Measurements from ENCODE around the gene RAB35.

The RAB35 gene

DNA sequence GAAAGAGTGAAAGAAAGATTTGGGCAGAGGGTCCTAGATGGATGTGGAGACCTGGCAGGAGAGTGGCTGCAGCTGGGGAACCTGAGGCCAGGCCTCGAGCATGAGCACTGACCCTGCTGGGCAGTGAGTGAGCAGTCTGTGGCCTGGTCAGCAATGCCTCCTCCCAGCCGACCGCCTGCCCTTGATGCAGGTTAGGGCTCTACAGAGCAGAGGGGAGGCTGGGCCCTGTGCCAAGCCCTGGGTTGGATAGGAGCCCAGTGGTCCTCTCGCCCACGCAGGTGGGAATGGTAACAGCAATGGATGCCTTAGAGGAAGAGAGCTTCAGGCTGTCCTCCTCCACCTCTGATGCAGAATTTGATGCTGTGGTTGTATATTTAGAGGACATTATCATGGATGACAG, 59.8 kb downstream of the RAB35 start:
- no peak for TF ChIP-seq GABPA (IDR thresholded peaks at IDR 0.05; ENCODE audit: low read depth)
- TF ChIP-seq, protein P1, sequence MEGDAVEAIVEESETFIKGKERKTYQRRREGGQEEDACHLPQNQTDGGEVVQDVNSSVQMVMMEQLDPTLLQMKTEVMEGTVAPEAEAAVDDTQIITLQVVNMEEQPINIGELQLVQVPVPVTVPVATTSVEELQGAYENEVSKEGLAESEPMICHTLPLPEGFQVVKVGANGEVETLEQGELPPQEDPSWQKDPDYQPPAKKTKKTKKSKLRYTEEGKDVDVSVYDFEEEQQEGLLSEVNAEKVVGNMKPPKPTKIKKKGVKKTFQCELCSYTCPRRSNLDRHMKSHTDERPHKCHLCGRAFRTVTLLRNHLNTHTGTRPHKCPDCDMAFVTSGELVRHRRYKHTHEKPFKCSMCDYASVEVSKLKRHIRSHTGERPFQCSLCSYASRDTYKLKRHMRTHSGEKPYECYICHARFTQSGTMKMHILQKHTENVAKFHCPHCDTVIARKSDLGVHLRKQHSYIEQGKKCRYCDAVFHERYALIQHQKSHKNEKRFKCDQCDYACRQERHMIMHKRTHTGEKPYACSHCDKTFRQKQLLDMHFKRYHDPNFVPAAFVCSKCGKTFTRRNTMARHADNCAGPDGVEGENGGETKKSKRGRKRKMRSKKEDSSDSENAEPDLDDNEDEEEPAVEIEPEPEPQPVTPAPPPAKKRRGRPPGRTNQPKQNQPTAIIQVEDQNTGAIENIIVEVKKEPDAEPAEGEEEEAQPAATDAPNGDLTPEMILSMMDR (IDR thresholded peaks at IDR 0.05; ENCODE audit: insufficient read depth, low read length): no peak
- no peak for TF ChIP-seq SPI1 (IDR thresholded peaks at IDR 0.05; ENCODE audit: borderline replicate concordance, low read depth)
- no peak for TF ChIP-seq POLR2AphosphoS5 (IDR thresholded peaks at IDR 0.05; ENCODE audit: low read depth)
- TF ChIP-seq, protein P2, sequence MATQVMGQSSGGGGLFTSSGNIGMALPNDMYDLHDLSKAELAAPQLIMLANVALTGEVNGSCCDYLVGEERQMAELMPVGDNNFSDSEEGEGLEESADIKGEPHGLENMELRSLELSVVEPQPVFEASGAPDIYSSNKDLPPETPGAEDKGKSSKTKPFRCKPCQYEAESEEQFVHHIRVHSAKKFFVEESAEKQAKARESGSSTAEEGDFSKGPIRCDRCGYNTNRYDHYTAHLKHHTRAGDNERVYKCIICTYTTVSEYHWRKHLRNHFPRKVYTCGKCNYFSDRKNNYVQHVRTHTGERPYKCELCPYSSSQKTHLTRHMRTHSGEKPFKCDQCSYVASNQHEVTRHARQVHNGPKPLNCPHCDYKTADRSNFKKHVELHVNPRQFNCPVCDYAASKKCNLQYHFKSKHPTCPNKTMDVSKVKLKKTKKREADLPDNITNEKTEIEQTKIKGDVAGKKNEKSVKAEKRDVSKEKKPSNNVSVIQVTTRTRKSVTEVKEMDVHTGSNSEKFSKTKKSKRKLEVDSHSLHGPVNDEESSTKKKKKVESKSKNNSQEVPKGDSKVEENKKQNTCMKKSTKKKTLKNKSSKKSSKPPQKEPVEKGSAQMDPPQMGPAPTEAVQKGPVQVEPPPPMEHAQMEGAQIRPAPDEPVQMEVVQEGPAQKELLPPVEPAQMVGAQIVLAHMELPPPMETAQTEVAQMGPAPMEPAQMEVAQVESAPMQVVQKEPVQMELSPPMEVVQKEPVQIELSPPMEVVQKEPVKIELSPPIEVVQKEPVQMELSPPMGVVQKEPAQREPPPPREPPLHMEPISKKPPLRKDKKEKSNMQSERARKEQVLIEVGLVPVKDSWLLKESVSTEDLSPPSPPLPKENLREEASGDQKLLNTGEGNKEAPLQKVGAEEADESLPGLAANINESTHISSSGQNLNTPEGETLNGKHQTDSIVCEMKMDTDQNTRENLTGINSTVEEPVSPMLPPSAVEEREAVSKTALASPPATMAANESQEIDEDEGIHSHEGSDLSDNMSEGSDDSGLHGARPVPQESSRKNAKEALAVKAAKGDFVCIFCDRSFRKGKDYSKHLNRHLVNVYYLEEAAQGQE (IDR thresholded peaks at IDR 0.05; ENCODE audit: insufficient replicate concordance, low read depth): no peak
- H3K27me3 ChIP-seq (ENCODE audit: insufficient read depth, poor library complexity, severe bottlenecking): no peaks in the 10 kb centered on the region
- no peak for DNase-seq (ENCODE audit: low read depth in 1 of 2, low spot score in 1 of 2)
- no peak overlapping the region for H3K27ac ChIP-seq (replicated peaks)
- H3K4me3 ChIP-seq (replicated peaks; ENCODE audit: insufficient read depth, low read length): no peak overlapping the region

DNA sequence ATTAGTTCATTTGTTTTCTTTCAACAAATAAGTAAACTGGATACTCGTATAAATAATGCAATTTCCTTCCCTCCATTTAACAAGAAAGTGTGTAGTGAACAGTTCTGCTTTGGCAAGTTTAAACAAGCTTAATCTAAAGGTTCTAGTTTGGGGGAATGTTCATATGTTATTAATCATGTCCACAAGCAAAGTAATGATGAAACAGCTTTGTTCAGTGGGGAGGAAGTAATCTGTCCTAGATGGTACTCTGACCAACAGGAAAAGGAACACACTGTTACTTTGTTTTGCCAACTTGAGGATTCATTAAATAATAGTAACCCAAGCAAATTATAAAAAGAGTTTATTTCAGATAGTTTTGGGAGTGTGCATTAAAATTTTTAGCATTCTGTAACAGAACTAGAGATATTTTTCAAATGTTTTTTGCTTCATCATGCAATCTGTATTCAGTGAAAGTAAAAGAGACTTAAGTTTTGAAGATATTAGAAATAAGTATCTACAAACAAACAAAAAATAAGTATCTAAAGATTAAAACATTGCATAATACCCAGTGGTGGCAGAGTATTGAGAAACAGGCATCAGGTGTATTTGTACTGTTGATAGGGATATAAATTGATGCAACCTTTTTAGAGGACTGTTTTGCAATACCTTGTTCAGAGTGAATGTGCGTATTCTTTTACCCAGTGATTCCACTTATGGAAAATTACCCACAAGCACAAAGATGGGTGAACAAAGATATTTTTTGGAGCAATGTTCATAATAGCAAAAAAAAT, 61.1 kb downstream of the RAB35 start:
- no peak overlapping the region for H3K4me3 ChIP-seq (replicated peaks; ENCODE audit: insufficient read depth, low read length)
- DNase-seq (ENCODE audit: low read depth in 1 of 2, low spot score in 1 of 2): peak in 1 of 2 experiments; percentile 43
- H3K27ac ChIP-seq (replicated peaks): no peak overlapping the region
- TF ChIP-seq POLR2AphosphoS5 (IDR thresholded peaks at IDR 0.05; ENCODE audit: low read depth): no peak
- no peak for TF ChIP-seq GABPA (IDR thresholded peaks at IDR 0.05; ENCODE audit: low read depth)
- no peaks in the 10 kb centered on the region for H3K27me3 ChIP-seq (ENCODE audit: insufficient read depth, poor library complexity, severe bottlenecking)

DNA sequence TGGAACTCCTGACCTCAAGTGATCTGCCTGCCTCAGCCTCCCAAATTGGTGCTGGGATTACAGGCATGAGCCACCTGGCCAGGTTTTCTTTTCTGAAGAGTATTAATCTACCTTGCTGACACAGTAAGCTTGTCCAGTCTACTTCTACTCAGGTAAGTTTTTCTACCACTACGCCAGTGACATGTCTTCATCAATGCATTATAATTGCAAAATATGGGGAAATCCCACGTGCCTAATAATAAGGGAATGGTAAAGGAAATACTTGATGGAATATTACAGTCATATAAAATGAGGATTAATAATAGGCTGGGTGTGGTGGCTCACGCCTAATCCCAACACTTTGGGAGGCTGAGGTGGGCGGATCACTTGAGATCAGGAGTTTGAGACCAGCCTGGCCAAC, 62.3 kb downstream of the RAB35 start:
- Histone ChIP-seq H3K4me3 (replicated peaks; ENCODE audit: insufficient read depth, low read length) (no peak overlapping the region), H3K27me3 (ENCODE audit: insufficient read depth, poor library complexity, severe bottlenecking) (no peaks in the 10 kb centered on the region), H3K27ac (replicated peaks) (no peak overlapping the region)
- TF ChIP-seq, protein P1 (IDR thresholded peaks at IDR 0.05; ENCODE audit: insufficient read depth, low read length): no peak
- TF ChIP-seq GABPA (IDR thresholded peaks at IDR 0.05; ENCODE audit: low read depth): no peak
- TF ChIP-seq POLR2AphosphoS5 (IDR thresholded peaks at IDR 0.05; ENCODE audit: low read depth): no peak
- TF ChIP-seq, protein P2 (IDR thresholded peaks at IDR 0.05; ENCODE audit: insufficient replicate concordance, low read depth): no peak
- no peak for TF ChIP-seq SPI1 (IDR thresholded peaks at IDR 0.05; ENCODE audit: borderline replicate concordance, low read depth)
- DNase-seq (ENCODE audit: low read depth in 1 of 2, low spot score in 1 of 2): no peak

DNA sequence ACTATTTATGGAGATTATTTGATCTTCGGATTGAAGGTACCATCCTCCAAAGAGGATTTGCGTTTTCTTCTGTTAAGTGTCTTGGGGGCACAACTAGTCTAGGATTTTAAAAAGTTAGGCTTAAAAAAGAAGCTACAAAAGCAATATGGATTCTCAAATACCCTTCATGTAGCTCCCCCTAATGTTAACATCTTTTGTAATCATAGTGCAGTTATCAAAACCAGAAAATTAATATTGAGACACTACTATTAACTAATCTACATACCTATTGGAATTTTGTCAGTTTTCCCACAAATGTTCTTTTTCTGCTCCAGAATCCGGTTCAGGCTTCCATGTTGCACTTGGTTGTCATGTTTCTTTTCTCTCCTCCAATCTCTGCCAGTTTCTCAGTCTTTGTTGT, 65.0 kb downstream of the RAB35 start:
- TF ChIP-seq, protein P2 (IDR thresholded peaks at IDR 0.05; ENCODE audit: insufficient replicate concordance, low read depth): no peak
- H3K27ac ChIP-seq (replicated peaks): no peak overlapping the region
- DNase-seq (ENCODE audit: low read depth in 1 of 2, low spot score in 1 of 2): no peak
- H3K27me3 ChIP-seq (ENCODE audit: insufficient read depth, poor library complexity, severe bottlenecking): peaks cover 4% of the 10 kb centered on the region
- H3K4me3 ChIP-seq (replicated peaks; ENCODE audit: insufficient read depth, low read length): no peak overlapping the region

Measured in HL-60 (cell line).